ENCODE data around the gene IRAK3.
"Not testable (repeated sequence)": the region's sequence is repeated elsewhere in the genome, so short reads cannot be mapped to it uniquely, and the experiment has no call there.

GRCh38 chr12:66211573-66211972, 22.6 kb downstream of the IRAK3 start:
- TF ChIP-seq CTCF (conservative IDR thresholded peaks at IDR 0.05); EZH2 (IDR thresholded peaks at IDR 0.05; ENCODE audit: low read depth): not testable (repeated sequence)
